HepG2 (cell line): ENCODE data around the gene NR1H2. TPM values are rescaled to one million over a fixed set of nuclear protein-coding genes. Genes with fewer than 3 reads are reported as not detected.

Source experiments
- ATF7-NPFF ChIP-seq: sonication (generic); formaldehyde crosslinking; IDR thresholded peaks from 2 replicates; pipeline ENCODE4 v1.8.1; 2023; ENCODE audit warnings: mild to moderate bottlenecking, low read depth, missing genetic modification reagents, moderate library complexity
- DMAP1 ChIP-seq: IDR thresholded peaks from 2 replicates; pipeline ENCODE4 v1.6.1; 2016
- ELF3 ChIP-seq: IDR thresholded peaks from 2 replicates; pipeline ENCODE4 v1.6.1; 2016; ENCODE audit warnings: missing genetic modification reagents, missing compliant biosample characterization
- GABPB1 ChIP-seq: IDR thresholded peaks from 2 replicates; pipeline ENCODE4 v1.6.1; 2016; ENCODE audit warnings: mild to moderate bottlenecking, missing genetic modification reagents, moderate library complexity, missing compliant biosample characterization
- ISL2 ChIP-seq: sonication (generic); formaldehyde crosslinking; IDR thresholded peaks from 2 replicates; pipeline ENCODE4 v1.5.0; 2020; ENCODE audit warnings: missing genetic modification reagents
- KAT2B ChIP-seq: fragments of 150-350 bp; IDR thresholded peaks from 2 replicates; pipeline ENCODE4 v1.6.1; 2014; ENCODE audit warnings: low read depth, low read length, borderline replicate concordance
- KDM5B ChIP-seq: sonication (generic); formaldehyde crosslinking; IDR thresholded peaks from 2 replicates; pipeline ENCODE4 v1.4.0; 2020; ENCODE audit warnings: missing genetic modification reagents, mild to moderate bottlenecking, borderline replicate concordance
- KLF13 ChIP-seq: sonication (generic); formaldehyde crosslinking; IDR thresholded peaks from 2 replicates; pipeline ENCODE4 v1.4.0; 2020; ENCODE audit warnings: mild to moderate bottlenecking, missing genetic modification reagents
- LBX2 ChIP-seq: sonication (generic); formaldehyde crosslinking; IDR thresholded peaks from 2 replicates; pipeline ENCODE4 v1.5.0; 2020; ENCODE audit warnings: missing genetic modification reagents, mild to moderate bottlenecking, borderline replicate concordance
- MAZ ChIP-seq, 2 experiments: sonication (generic) in 1 of 2; formaldehyde crosslinking in 1 of 2; IDR thresholded peaks; 2 replicates each; pipeline versions ENCODE4 v1.5.0 to v1.6.1; 2012 to 2020; ENCODE audit warnings: low read depth in 2 of 2, mild to moderate bottlenecking in 2 of 2, borderline replicate concordance in 1 of 2, improper control_type of control experiment in 1 of 2, low read length in 1 of 2, missing genetic modification reagents in 1 of 2, moderate library complexity in 1 of 2
- NR2F6 ChIP-seq, 2 experiments: IDR thresholded peaks; 2 replicates each; pipeline ENCODE4 v1.6.1; 2016; ENCODE audit warnings: antibody characterized with exemption in 1 of 2, mild to moderate bottlenecking in 1 of 2
- PAWR ChIP-seq: sonication (generic); formaldehyde crosslinking; IDR thresholded peaks from 2 replicates; pipeline ENCODE4 v1.4.0; 2020; ENCODE audit warnings: missing genetic modification reagents, mild to moderate bottlenecking, borderline replicate concordance
- PLSCR1 ChIP-seq: sonication (generic); formaldehyde crosslinking; IDR thresholded peaks from 2 replicates; pipeline ENCODE4 v1.5.0; 2020; ENCODE audit warnings: missing genetic modification reagents, mild to moderate bottlenecking, borderline replicate concordance
- POLR2A ChIP-seq, 2 experiments: IDR thresholded peaks; 2 replicates each; pipeline ENCODE4 v1.6.1; 2011; ENCODE audit warnings: low read depth in 2 of 2, low read length in 2 of 2, mild to moderate bottlenecking in 1 of 2, moderate library complexity in 1 of 2; ENCODE audit not compliant: insufficient read depth in 1 of 2
- RORA ChIP-seq: sonication (generic); formaldehyde crosslinking; IDR thresholded peaks from 2 replicates; pipeline ENCODE4 v1.5.0; 2020; ENCODE audit warnings: mild to moderate bottlenecking, missing genetic modification reagents, moderate library complexity
- THAP11 ChIP-seq: IDR thresholded peaks from 2 replicates; pipeline ENCODE4 v1.6.1; 2016; ENCODE audit warnings: missing biosample characterization, missing genetic modification reagents
- TMF1 ChIP-seq: sonication (generic); formaldehyde crosslinking; IDR thresholded peaks from 2 replicates; pipeline ENCODE4 v1.8.1; 2022; ENCODE audit warnings: low read depth, missing genetic modification reagents
- UBTF ChIP-seq: sonication (generic); formaldehyde crosslinking; IDR thresholded peaks from 2 replicates; pipeline ENCODE4 v1.4.0; 2020; ENCODE audit warnings: mild to moderate bottlenecking, missing genetic modification reagents
- ZBTB3 ChIP-seq: sonication (generic); formaldehyde crosslinking; IDR thresholded peaks from 2 replicates; pipeline ENCODE4 v1.4.0; 2020; ENCODE audit warnings: low read depth, mild to moderate bottlenecking, moderate library complexity, missing genetic modification reagents, borderline replicate concordance
- ZBTB34 ChIP-seq: sonication (generic); formaldehyde crosslinking; IDR thresholded peaks from 2 replicates; pipeline ENCODE4 v1.8.0; 2022; ENCODE audit warnings: mild to moderate bottlenecking, missing genetic modification reagents
- ZNF282 ChIP-seq: fragments of 450-650 bp; IDR thresholded peaks from 2 replicates; pipeline ENCODE4 v1.6.1; 2018; ENCODE audit not compliant: partially characterized antibody
- ZNF333 ChIP-seq: sonication (generic); formaldehyde crosslinking; IDR thresholded peaks from 2 replicates; pipeline ENCODE4 v1.4.0; 2020; ENCODE audit warnings: mild to moderate bottlenecking, missing genetic modification reagents, borderline replicate concordance
- ZNF564 ChIP-seq: sonication (generic); formaldehyde crosslinking; IDR thresholded peaks from 2 replicates; pipeline ENCODE4 v1.8.1; 2023; ENCODE audit warnings: mild to moderate bottlenecking, missing genetic modification reagents
- ZNF605 ChIP-seq: sonication (generic); formaldehyde crosslinking; IDR thresholded peaks from 2 replicates; pipeline ENCODE4 v1.8.0; 2022; ENCODE audit warnings: mild to moderate bottlenecking, missing genetic modification reagents
- ZNF615 ChIP-seq: sonication (generic); formaldehyde crosslinking; IDR thresholded peaks from 2 replicates; pipeline ENCODE4 v1.5.0; 2020; ENCODE audit warnings: mild to moderate bottlenecking, missing genetic modification reagents, borderline replicate concordance
- polyA plus RNA-seq, 8 experiments: library from polyadenylated mRNA; depleted of rRNA in 3 of 8; stranded (reverse) in 7 of 8; unstranded in 1 of 8; fragments of >200 nt; fragmentation: Illumina TruSeq in 4 of 8; extraction: Trizol in 4 of 8; gene quantifications; 2 replicates each; pipeline versions ENCODE4 v1.2.1 to v1.2.3, GENCODE V29; 2011 to 2016; ENCODE audit warnings: low read depth in 4 of 8, missing spikeins in 1 of 8, mixed read lengths in 1 of 8; ENCODE audit not compliant: insufficient read depth in 1 of 8
- total RNA-seq, 5 experiments: library from RNA; depleted of rRNA; stranded (reverse); fragments of >200 nt; fragmentation: Illumina TruSeq; extraction: Trizol; gene quantifications; 2 replicates each; pipeline ENCODE4 v1.2.3, GENCODE V29; 2016; ENCODE audit warnings: low read depth in 1 of 5

Gene NR1H2
- total and polyA plus RNA-seq, 2 of the 13 experiments (the other 11 are each of a cell fraction or from before 2014, with no cell fraction given): 10.3 to 13.5 TPM

GRCh38 chr19:50330365-50331078 lies 45.7 kb upstream of the NR1H2 start (continued):
- no peak for TF ChIP-seq PLSCR1 (CRISPR knock-in tag)
- no peak for TF ChIP-seq KLF13 (CRISPR knock-in tag)
- TF ChIP-seq GABPB1: peak; percentile 43; the same call in 1 of the 2 replicates
- no peak for TF ChIP-seq RORA (CRISPR knock-in tag)
- TF ChIP-seq LBX2 (CRISPR knock-in tag): no peak
- 0 out of 2 replicates have a peak, but pooled peaks have one; percentile 25 for TF ChIP-seq ISL2 (CRISPR knock-in tag)
- no peak for TF ChIP-seq ZNF282
- peak; percentile 10; the same call in 1 of the 2 replicates for TF ChIP-seq UBTF
- peak; percentile 39; the same call in 1 of the 2 replicates for TF ChIP-seq NR2F6 (IDR thresholded peaks at IDR 0.05)
- TF ChIP-seq NR2F6 (CRISPR knock-in tag; IDR thresholded peaks at IDR 0.05): no peak
- TF ChIP-seq ATF7-NPFF (CRISPR knock-in tag): no peak
- no peak for TF ChIP-seq KAT2B
- TF ChIP-seq PAWR (CRISPR knock-in tag): no peak
- peak; percentile 34; the same call in 1 of the 2 replicates for TF ChIP-seq ELF3 (CRISPR knock-in tag)
- no peak for TF ChIP-seq ZNF615 (CRISPR knock-in tag)
- no peak for TF ChIP-seq ZNF564 (CRISPR knock-in tag)
- peak in 1 of 2 experiments; percentile 69; a peak in 2 of 4 replicates for TF ChIP-seq POLR2A (IDR thresholded peaks at IDR 0.05; ENCODE audit: insufficient read depth in 1 of 2, low read depth in 2 of 2, low read length in 2 of 2)
- 0 out of 2 replicates have a peak, but pooled peaks have one; percentile 30 for TF ChIP-seq KDM5B (CRISPR knock-in tag)
- no peak for TF ChIP-seq ZBTB3
- TF ChIP-seq THAP11 (CRISPR knock-in tag): peak; percentile 53; the same call in 1 of the 2 replicates
- TF ChIP-seq TMF1: no peak
- TF ChIP-seq DMAP1: no peak
- TF ChIP-seq MAZ (IDR thresholded peaks at IDR 0.05; ENCODE audit: borderline replicate concordance, low read depth, low read length): peak; percentile 59; the same call in 1 of the 2 replicates
- TF ChIP-seq MAZ (CRISPR knock-in tag; IDR thresholded peaks at IDR 0.05; ENCODE audit: low read depth): no peak
- 0 out of 2 replicates have a peak, but pooled peaks have one; percentile 4 for TF ChIP-seq ZNF605
- 0 out of 2 replicates have a peak, but pooled peaks have one; percentile 23 for TF ChIP-seq ZBTB34 (CRISPR knock-in tag)
- TF ChIP-seq ZNF333 (CRISPR knock-in tag): no peak
